Skeletal muscle satellite cell (primary cell): ENCODE results near the gene HP.
A peak's percentile ranks its signal among the peaks of the same experiment; 100 is the strongest.
"Not testable (repeated sequence)": the region's sequence is repeated elsewhere in the genome, so short reads cannot be mapped to it uniquely, and the experiment has no call there.

Experiments used
- H3K27me3 ChIP-seq: 2 replicates; pipeline ENCODE4 v1.7.0; 2013; ENCODE audit warnings: low read length; ENCODE audit not compliant: control insufficient read depth, insufficient read depth
- H3K36me3 ChIP-seq: 2 replicates; pipeline ENCODE4 v1.7.0; 2013; ENCODE audit warnings: mild to moderate bottlenecking, control low read depth, low read length; ENCODE audit not compliant: insufficient read depth
- H3K4me1 ChIP-seq: 2 replicates; pipeline ENCODE4 v1.7.0; 2013; ENCODE audit warnings: low read length; ENCODE audit not compliant: control insufficient read depth, insufficient read depth
- H3K4me2 ChIP-seq: 2 replicates; pipeline ENCODE4 v1.7.0; 2013; ENCODE audit warnings: mild to moderate bottlenecking, low read length
- H3K4me3 ChIP-seq: 2 replicates; pipeline ENCODE4 v1.7.0; 2013; ENCODE audit warnings: low read length
- H3K9ac ChIP-seq: 2 replicates; pipeline ENCODE4 v1.7.0; 2013; ENCODE audit warnings: mild to moderate bottlenecking, low read depth, low read length, moderate library complexity
- H3K9me3 ChIP-seq: replicated peaks from 2 replicates; pipeline ENCODE4 v1.7.0; 2013; ENCODE audit warnings: mild to moderate bottlenecking, control low read depth, low read length

HP gene

DNA sequence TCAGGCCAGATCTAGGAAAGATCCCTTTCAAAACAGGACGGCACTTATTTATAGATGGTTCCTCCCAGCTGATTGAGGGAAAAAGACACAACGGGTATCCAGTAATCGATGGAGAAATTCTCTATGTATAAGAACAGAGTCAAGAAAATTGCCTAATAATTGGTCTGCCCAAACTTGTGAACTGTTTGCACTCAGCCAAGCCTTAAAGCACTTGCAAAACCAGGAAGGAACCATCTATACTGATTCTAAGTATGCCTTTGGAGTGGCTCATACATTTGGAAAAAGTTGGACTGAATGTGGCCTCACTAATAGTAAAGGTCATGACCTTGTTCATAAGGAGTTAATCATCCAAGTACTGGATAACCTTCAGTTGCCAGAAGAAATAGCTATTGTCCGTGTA is 14.6 kb downstream of the HP start:
- Histone ChIP-seq H3K4me3 (no peak overlapping the region), H3K4me1 (no peaks in the 10 kb centered on the region), H3K27me3 (no peaks in the 10 kb centered on the region), H3K9ac (no peak overlapping the region), H3K36me3 (no peaks in the 10 kb centered on the region), H3K4me2 (no peak overlapping the region), H3K9me3 (no peaks in the 10 kb centered on the region)

DNA sequence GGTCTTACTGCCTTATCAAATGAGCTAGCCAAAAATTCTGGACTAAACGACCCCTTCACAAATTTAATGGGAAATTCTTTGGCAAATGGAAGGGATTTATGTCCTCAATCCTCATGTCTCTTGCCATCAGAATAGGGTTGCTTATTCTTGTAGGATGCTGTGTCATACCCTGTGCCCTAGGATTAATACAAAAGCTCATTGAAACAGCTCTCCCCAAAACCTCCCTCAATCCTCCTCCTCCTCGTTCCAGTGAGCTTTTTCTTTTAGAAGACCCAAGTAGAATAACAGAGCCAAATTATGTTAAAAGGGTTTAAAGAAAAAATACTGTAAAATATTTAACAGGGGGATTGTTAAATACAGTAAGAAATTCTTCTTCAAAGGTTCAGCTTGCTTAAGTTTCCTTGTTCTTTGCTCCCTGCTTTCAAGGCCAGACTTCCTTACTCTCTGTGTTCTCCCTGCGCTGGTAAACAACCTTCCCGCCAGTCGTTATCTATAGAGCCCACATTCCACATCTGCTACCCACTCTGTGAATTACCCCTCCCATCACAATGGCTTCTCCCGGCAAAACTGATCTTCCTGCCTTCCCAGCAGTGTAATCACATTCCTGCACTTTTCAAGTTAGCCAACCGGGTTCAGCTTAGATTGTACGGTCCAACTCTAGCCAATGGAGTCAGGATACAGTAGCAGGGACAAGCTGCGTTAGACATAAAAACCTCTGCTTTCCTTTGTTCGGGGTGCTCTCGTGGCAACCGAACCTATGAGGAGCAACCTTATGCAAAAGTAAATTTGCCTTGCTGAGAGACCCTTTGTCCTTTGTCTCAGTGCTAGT is 18.4 kb downstream of the HP start:
- no peaks in the 10 kb centered on the region for H3K4me1 ChIP-seq

DNA sequence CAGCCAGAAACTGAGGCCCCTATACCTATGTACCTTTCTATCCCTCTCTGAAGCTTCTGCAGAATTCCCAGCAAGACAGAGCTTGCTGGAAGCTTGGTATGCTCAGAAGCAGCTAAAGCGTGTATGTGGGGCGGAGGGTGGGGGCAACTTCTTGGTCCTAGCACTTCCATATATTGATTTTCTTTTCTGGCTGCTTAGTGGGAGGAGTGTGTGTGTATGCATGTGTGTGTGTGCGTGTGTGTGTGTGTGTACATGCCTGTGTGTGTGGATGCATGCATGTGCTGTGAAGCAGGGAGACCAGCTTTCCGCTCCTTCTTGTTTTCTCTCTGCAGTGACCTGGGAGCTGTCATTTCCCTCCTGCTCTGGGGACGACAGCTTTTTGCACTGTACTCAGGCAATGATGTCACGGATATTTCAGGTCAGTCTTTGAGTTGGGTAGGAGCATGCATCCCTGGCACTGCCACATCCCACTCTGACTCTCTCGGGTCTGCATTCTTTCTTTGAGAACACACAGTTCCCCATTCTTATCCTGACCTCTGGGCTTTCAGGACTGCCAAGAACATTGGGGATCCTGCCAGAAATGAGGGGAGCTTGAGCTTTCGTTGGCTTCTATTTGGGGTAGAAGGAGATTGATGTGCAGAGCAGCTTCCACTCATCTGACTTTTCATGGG is 19.4 kb downstream of the HP start:
- Histone ChIP-seq H3K9ac (no peak overlapping the region), H3K36me3 (no peaks in the 10 kb centered on the region), H3K4me3 (no peak overlapping the region), H3K4me1 (no peaks in the 10 kb centered on the region), H3K9me3 (no peaks in the 10 kb centered on the region), H3K27me3 (no peaks in the 10 kb centered on the region), H3K4me2 (no peak overlapping the region)

More for the DNA sequence above, 18.4 kb downstream of the HP start:
- Histone ChIP-seq H3K9me3 (no peaks in the 10 kb centered on the region), H3K27me3 (no peaks in the 10 kb centered on the region), H3K4me2 (no peak overlapping the region), H3K4me3 (no peak overlapping the region), H3K36me3 (no peaks in the 10 kb centered on the region), H3K9ac (no peak overlapping the region)

DNA sequence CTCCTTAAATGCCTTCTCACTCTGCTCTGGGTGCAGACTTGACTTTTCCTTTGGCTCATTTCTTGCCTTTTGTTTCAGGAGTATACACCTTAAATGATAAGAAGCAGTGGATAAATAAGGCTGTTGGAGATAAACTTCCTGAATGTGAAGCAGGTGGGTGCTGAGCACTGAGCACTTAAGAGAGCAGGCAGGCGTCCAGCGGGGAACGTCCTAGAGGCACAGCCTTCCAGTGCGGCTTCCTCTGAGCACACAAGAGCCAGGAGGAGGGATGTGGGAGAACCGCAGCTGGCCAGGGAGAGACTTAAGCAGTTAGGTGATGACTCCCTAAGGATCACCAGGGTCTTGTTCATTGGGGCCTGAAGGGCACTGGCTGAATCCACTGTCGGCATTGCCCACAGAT is 20.8 kb downstream of the HP start:
- not testable (repeated sequence) for H3K36me3 ChIP-seq

GRCh38 chr16:72076991-72077706 is 22.8 kb downstream of the HP start:
- not testable (repeated sequence) for H3K9ac ChIP-seq, H3K36me3 ChIP-seq, H3K4me1 ChIP-seq, H3K9me3 ChIP-seq, H3K4me2 ChIP-seq, H3K27me3 ChIP-seq, H3K4me3 ChIP-seq

More for the DNA sequence above, 20.8 kb downstream of the HP start:
- H3K4me3 ChIP-seq, H3K27me3 ChIP-seq, H3K4me2 ChIP-seq, H3K4me1 ChIP-seq, H3K9me3 ChIP-seq, H3K9ac ChIP-seq: not testable (repeated sequence)

GRCh38 chr16:72083778-72084404 is 29.6 kb downstream of the HP start:
- H3K36me3 ChIP-seq, result peaks cover 37% of the 10 kb centered on the region

GRCh38 chr16:72084445-72084844 is 30.1 kb downstream of the HP start:
- peaks cover 43% of the 10 kb centered on the region for H3K36me3 ChIP-seq
- no peak overlapping the region for H3K4me3 ChIP-seq
- H3K9me3 ChIP-seq, result no peaks in the 10 kb centered on the region
- no peak overlapping the region for H3K4me2 ChIP-seq
- H3K9ac ChIP-seq, result no peak overlapping the region
- no peaks in the 10 kb centered on the region for H3K27me3 ChIP-seq
- no peaks in the 10 kb centered on the region for H3K4me1 ChIP-seq

More at GRCh38 chr16:72083778-72084404, 29.6 kb downstream of the HP start:
- Histone ChIP-seq H3K4me3 (no peak overlapping the region), H3K9ac (no peak overlapping the region), H3K9me3 (no peaks in the 10 kb centered on the region), H3K27me3 (no peaks in the 10 kb centered on the region), H3K4me1 (no peaks in the 10 kb centered on the region), H3K4me2 (no peak overlapping the region)

DNA sequence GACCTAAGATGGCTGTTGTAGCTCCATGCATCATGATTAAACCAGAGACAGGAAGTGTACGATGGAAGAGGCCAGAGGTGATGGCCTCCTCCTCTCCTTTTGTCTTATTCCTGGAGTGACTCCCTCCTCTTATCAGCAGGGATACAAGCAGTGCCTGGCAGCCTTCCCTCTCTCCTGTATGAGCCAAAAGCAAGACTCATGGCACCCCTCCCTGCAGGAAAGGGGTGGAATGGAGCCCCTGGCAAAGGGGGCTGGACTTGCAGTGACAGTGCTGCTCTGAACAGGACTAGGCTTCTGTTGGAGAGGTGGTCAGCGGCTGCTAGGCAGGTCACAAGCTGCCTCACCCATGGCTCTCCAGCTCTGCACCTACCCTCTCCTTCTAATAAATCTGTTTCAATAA is 30.7 kb downstream of the HP start:
- Histone ChIP-seq H3K4me1 (no peaks in the 10 kb centered on the region), H3K4me3 (no peak overlapping the region), H3K9ac (no peak overlapping the region), H3K27me3 (no peaks in the 10 kb centered on the region), H3K4me2 (no peak overlapping the region), H3K9me3 (no peaks in the 10 kb centered on the region), H3K36me3 (peaks cover 48% of the 10 kb centered on the region)

DNA sequence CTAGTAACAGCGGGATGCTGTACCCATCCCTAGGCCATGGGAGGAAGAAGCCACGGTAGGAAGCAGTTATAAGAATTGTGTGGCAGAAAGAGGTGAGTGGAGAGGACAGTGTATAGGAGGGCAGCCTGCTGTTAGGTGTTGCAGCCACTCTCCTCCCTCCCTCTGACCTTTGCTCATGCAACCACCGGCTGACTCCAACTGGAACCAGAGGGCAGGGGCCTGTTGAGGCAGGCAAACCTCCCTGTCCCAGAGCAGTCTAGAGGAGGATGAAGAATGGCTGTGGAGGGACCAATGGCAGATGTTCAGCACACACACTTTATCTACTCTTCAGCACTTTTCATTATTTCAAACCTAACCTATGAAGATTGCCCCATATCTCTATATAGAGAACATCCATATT is 36.9 kb downstream of the HP start:
- no peaks in the 10 kb centered on the region for H3K9me3 ChIP-seq
- peaks cover 25% of the 10 kb centered on the region for H3K4me1 ChIP-seq
- H3K27me3 ChIP-seq, result no peaks in the 10 kb centered on the region
- H3K9ac ChIP-seq, result no peak overlapping the region
- no peak overlapping the region for H3K4me3 ChIP-seq
- peaks cover 39% of the 10 kb centered on the region for H3K36me3 ChIP-seq
- no peak overlapping the region for H3K4me2 ChIP-seq

- Histone ChIP-seq H3K9ac (peak overlapping the region; percentile 88), H3K4me3 (peak overlapping the region; percentile 86), H3K4me2 (peak overlapping the region; percentile 87), H3K36me3 (peaks cover 43% of the 10 kb centered on the region), H3K9me3 (no peaks in the 10 kb centered on the region), H3K27me3 (no peaks in the 10 kb centered on the region), H3K4me1 (peaks cover 25% of the 10 kb centered on the region)
Measured at GRCh38 chr16:72092832-72093447, 38.6 kb downstream of the HP start.
